Calu3 (cell line): ENCODE results near the gene MAP6. TPM values are rescaled to one million over a fixed set of nuclear protein-coding genes. Genes with fewer than 3 reads are reported as not detected.

ENCODE experiments used
- BruUV-seq: library from RNA; stranded (reverse); fragments of 400-500 nt; replicated peaks from 2 replicates; lab custom pipeline; 2021; lab: Mats Ljungman, UMichigan
- CTCF ChIA-PET: fragments of 300-600 bp; sonication (Branson Sonifier 250); formaldehyde crosslinking; loops from one replicate; lab custom pipeline; 2022; ENCODE audit warnings: antibody characterized with exemption; lab: Charles Lee
- DNase-seq: peaks from one replicate; pipeline ENCODE4 v3.0.0; 2022
- H3K27ac Mint-ChIP-seq: one replicate; pipeline ENCODE4 v1.8.0; 2022; ENCODE audit warnings: mixed read lengths; ENCODE audit not compliant: unreplicated experiment
- H3K27me3 Mint-ChIP-seq: one replicate; pipeline ENCODE4 v1.8.0; 2022; ENCODE audit warnings: mixed read lengths; ENCODE audit not compliant: unreplicated experiment
- H3K36me3 Mint-ChIP-seq: one replicate; pipeline ENCODE4 v1.8.0; 2022; ENCODE audit warnings: mild to moderate bottlenecking, moderate library complexity, mixed read lengths; ENCODE audit not compliant: insufficient read depth, unreplicated experiment
- H3K4me1 Mint-ChIP-seq: one replicate; pipeline ENCODE4 v1.8.0; 2022; ENCODE audit warnings: mild to moderate bottlenecking, low read depth, mixed read lengths; ENCODE audit not compliant: unreplicated experiment
- H3K4me3 Mint-ChIP-seq: one replicate; pipeline ENCODE4 v1.8.0; 2022; ENCODE audit warnings: mild to moderate bottlenecking, low read depth, moderate library complexity, mixed read lengths; ENCODE audit not compliant: unreplicated experiment
- H3K9me3 Mint-ChIP-seq: one replicate; pipeline ENCODE4 v1.8.0; 2022; ENCODE audit warnings: low read depth, mixed read lengths; ENCODE audit not compliant: unreplicated experiment
- CTCF ChIP-seq: fragments of 200-600 bp; IDR thresholded peaks from one replicate; pipeline ENCODE4 v1.8.0; 2022; ENCODE audit warnings: antibody characterized with exemption; ENCODE audit not compliant: unreplicated experiment
- intact Hi-C: fragments of 100-400 bp; cut with micrococcal nuclease; formaldehyde crosslinking; loops from one replicate; pipeline ENCODE4 v1.10.0; 2022; ENCODE audit not compliant: unreplicated experiment
- total RNA-seq: library from RNA; stranded (reverse); gene quantifications from 2 replicates; pipeline ENCODE4 v1.2.3, GENCODE V29; 2022

Gene MAP6
- total RNA-seq, 1 experiment from 2014 or later: not detected

DNA sequence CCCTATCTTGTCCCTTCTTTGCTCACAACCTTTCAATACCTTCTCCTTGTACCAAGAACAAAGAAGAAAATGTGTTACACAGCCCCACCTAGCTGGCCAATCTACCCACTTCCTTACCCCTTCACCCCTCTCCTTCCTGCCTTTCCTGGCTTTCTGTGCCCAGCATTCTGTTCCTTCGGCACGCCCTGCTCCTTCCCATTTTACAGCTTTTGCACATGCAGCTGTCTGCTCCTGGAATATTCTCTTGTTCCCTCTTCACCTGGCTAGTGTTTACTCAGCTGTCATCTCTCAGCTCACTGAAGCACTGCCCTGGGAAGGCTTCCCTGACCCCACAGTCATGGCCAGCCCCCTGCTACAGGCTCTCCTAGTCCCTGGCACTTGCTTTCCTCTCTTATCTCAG, 76.1 kb downstream of the MAP6 start:
- no peaks in the 10 kb centered on the region for H3K36me3 Mint-ChIP-seq
- H3K4me3 Mint-ChIP-seq: no peak overlapping the region
- TF ChIP-seq CTCF: no peak
- peaks cover 55% of the 10 kb centered on the region for H3K27me3 Mint-ChIP-seq
- H3K4me1 Mint-ChIP-seq: peaks cover 19% of the 10 kb centered on the region
- intact Hi-C loops: loop anchor here (10.0 kb wide), 1 partner anchor 112 kb away; no protein-coding TSS in a partner anchor
- DNase-seq: no peak
- no peak overlapping the region for H3K27ac Mint-ChIP-seq
- H3K9me3 Mint-ChIP-seq: no peaks in the 10 kb centered on the region
- BruUV-seq: no TSS peak
- CTCF ChIA-PET: interaction anchor here (0.5 kb wide), 1 partner anchor 193 kb away, joined by 3 read pairs; no protein-coding TSS in a partner anchor

- no peak overlapping the region for H3K27ac Mint-ChIP-seq
- BruUV-seq: no TSS peak
- no peaks in the 10 kb centered on the region for H3K36me3 Mint-ChIP-seq
- no peak overlapping the region for H3K4me3 Mint-ChIP-seq
- peaks cover 55% of the 10 kb centered on the region for H3K27me3 Mint-ChIP-seq
- intact Hi-C loops: loop anchor here (10.0 kb wide), 1 partner anchor 113 kb away; no protein-coding TSS in a partner anchor
- no peak for DNase-seq
- CTCF ChIA-PET: no interaction called here
- peaks cover 19% of the 10 kb centered on the region for H3K4me1 Mint-ChIP-seq
- H3K9me3 Mint-ChIP-seq: no peaks in the 10 kb centered on the region
- TF ChIP-seq CTCF: no peak
Measured at GRCh38 chr11:75591966-75592365, 76.9 kb downstream of the MAP6 start.

DNA sequence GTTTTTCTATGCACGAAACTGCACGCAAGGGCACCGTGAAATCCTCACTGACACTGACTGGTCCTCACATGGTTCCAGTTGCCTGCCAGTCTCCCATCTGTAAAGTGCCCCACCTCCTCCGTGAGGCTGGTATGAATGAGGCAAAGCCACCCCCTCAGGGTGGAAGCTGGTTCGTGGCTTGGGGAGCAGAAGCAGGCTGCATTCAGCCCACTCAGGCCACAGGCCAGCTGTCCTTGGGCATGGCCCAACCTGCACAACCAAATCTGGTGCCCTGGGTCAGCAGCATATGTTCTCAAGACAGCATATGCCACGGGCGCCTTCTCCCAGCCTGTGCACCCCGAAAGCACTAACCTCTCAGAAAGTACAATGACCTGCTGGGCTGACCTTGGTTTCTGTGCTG, 77.5 kb downstream of the MAP6 start:
- CTCF ChIA-PET: no interaction called here
- no peaks in the 10 kb centered on the region for H3K36me3 Mint-ChIP-seq
- intact Hi-C loops: loop anchor here (10.0 kb wide), 1 partner anchor 113 kb away; no protein-coding TSS in a partner anchor
- no peak for TF ChIP-seq CTCF
- no peak overlapping the region for H3K4me3 Mint-ChIP-seq
- no TSS peak for BruUV-seq
- peaks cover 19% of the 10 kb centered on the region for H3K4me1 Mint-ChIP-seq
- no peak overlapping the region for H3K27ac Mint-ChIP-seq
- DNase-seq: no peak
- H3K9me3 Mint-ChIP-seq: no peaks in the 10 kb centered on the region
- H3K27me3 Mint-ChIP-seq: peaks cover 49% of the 10 kb centered on the region

GRCh38 chr11:75589933-75590332, 78.9 kb downstream of the MAP6 start:
- BruUV-seq: no TSS peak
- no peak overlapping the region for H3K27ac Mint-ChIP-seq

More at GRCh38 chr11:75589933-75590332, 78.9 kb downstream of the MAP6 start:
- no peak overlapping the region for H3K4me3 Mint-ChIP-seq
- H3K27me3 Mint-ChIP-seq: peaks cover 34% of the 10 kb centered on the region
- CTCF ChIA-PET: no interaction called here
- H3K36me3 Mint-ChIP-seq: no peaks in the 10 kb centered on the region
- no peak for DNase-seq
- peaks cover 19% of the 10 kb centered on the region for H3K4me1 Mint-ChIP-seq
- no peaks in the 10 kb centered on the region for H3K9me3 Mint-ChIP-seq
- TF ChIP-seq CTCF: no peak
- intact Hi-C loops: loop anchor here (10.0 kb wide), 1 partner anchor 115 kb away; no protein-coding TSS in a partner anchor
